Body of pancreas (tissue), 4 donors: Measurements from ENCODE around the gene SOX4.
A peak's percentile ranks its signal among the peaks of the same experiment; 100 is the strongest.

ENCODE experiments used
- CTCF ChIP-seq, 7 experiments: fragments of 450-650 bp in 4 of 7; fragments of 200-600 bp in 3 of 7; sonication (generic) in 3 of 7; IDR thresholded peaks; one replicate each; pipeline ENCODE4 v1.5.1; 2016 to 2019; ENCODE audit warnings: antibody characterized with exemption in 7 of 7
- POLR2A ChIP-seq, 3 donors: fragments of 450-650 bp; IDR thresholded peaks; one replicate each; pipeline ENCODE4 v1.6.1; 2016; ENCODE audit warnings: antibody characterized with exemption in 3 of 3, mild to moderate bottlenecking in 2 of 3

- TF ChIP-seq POLR2A (IDR thresholded peaks at IDR 0.05) (peak; percentile 54 to 83 (median 81)), CTCF (IDR thresholded peaks at IDR 0.05) (no peak)
These were observed 4.8 kb upstream of the SOX4 start for GRCh38 chr6:21588481-21589351.
